ENCODE data around the gene CD2.
A peak's percentile ranks its signal among the peaks of the same experiment; 100 is the strongest.

The CD2 gene

DNA sequence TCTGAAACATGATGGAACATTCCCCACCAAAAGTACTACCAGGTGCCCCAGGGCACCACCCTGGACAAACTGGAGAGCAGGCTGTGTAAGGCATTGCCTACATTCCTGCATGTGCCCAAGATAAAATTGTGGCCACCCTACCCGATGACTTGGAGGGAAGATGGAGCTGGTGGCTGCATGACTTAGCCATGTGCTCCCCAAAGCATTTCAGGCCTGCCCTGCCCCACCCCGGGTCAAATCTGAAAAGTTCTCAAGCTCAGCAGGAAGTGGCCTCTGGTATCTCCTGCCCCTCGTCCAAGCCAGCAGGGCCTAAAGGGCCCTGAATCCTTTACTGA, 8.5 kb downstream of the CD2 start:
- H3K27ac ChIP-seq, result no peak overlapping the region
- TF ChIP-seq ZFX (IDR thresholded peaks at IDR 0.05; ENCODE audit: borderline replicate concordance), result no peak
- TF ChIP-seq, protein P1, sequence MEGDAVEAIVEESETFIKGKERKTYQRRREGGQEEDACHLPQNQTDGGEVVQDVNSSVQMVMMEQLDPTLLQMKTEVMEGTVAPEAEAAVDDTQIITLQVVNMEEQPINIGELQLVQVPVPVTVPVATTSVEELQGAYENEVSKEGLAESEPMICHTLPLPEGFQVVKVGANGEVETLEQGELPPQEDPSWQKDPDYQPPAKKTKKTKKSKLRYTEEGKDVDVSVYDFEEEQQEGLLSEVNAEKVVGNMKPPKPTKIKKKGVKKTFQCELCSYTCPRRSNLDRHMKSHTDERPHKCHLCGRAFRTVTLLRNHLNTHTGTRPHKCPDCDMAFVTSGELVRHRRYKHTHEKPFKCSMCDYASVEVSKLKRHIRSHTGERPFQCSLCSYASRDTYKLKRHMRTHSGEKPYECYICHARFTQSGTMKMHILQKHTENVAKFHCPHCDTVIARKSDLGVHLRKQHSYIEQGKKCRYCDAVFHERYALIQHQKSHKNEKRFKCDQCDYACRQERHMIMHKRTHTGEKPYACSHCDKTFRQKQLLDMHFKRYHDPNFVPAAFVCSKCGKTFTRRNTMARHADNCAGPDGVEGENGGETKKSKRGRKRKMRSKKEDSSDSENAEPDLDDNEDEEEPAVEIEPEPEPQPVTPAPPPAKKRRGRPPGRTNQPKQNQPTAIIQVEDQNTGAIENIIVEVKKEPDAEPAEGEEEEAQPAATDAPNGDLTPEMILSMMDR (IDR thresholded peaks at IDR 0.05), result no peak

- TF ChIP-seq ZFX (IDR thresholded peaks at IDR 0.05; ENCODE audit: borderline replicate concordance), result no peak
- TF ChIP-seq, protein P1 (IDR thresholded peaks at IDR 0.05), result no peak
- no peak overlapping the region for H3K27ac ChIP-seq
Measured at GRCh38 chr1:116763116-116763786, 9.0 kb downstream of the CD2 start.

DNA sequence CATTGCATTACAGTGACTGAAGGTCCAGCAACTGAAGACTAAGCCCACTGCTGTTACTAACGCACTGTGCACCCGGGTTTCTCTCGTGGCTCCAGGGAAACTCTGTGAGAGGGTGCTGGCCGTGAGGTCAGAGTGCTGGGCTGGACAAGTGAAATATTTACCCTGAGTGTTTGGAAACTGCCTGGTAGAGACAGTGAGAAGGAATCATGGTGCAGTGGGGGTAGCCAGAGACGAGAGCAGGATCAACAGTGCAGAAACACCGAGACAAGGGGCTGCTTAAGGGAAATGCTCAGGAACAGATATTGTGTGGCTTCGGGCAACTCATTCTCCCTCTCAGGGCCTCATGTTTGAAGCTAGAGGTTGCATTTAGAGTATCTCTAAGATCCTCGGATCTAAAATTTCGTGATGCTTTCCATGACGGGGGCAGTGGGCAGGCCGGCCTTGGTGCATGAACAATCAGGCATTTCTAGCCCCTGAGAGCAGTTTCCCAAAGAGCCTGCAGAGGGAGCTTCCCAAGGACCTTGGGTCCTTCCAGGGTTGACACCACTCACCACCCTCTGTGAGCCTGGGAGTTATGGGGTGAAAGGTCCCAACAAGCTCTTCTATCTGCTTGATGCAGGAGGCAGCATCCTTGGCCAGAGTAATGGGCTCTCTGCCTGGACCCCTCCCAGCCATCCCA, 9.7 kb downstream of the CD2 start:
- TF ChIP-seq, protein P1 (IDR thresholded peaks at IDR 0.05), result peak; percentile 59
- TF ChIP-seq ZFX (IDR thresholded peaks at IDR 0.05; ENCODE audit: borderline replicate concordance), result no peak
- H3K27ac ChIP-seq, result no peak overlapping the region

DNA sequence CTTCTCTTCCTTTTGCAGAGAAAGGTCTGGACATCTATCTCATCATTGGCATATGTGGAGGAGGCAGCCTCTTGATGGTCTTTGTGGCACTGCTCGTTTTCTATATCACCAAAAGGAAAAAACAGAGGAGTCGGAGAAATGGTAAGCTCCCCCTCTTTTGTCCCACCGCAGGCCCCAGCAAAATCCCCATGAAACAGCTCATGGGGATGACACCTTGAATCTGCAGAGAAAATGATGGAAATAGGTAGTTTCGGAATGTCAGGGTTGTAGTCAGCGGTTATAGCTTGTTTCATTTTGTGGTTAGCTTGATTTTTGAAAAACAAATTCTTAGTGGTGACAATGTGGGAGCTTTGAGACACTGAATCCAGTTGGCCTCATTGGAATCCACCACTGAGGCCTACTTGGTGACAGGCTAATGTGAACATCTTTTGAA, 10.3 kb downstream of the CD2 start:
- no peak overlapping the region for H3K27ac ChIP-seq

GRCh38 chr1:116764906-116765862, 11.0 kb downstream of the CD2 start:
- no peak overlapping the region for H3K27ac ChIP-seq
- no peak for TF ChIP-seq ZFX (IDR thresholded peaks at IDR 0.05; ENCODE audit: borderline replicate concordance)

More for the DNA sequence above, 10.3 kb downstream of the CD2 start:
- TF ChIP-seq, protein P1 (IDR thresholded peaks at IDR 0.05), result peak; percentile 17
- TF ChIP-seq ZFX (IDR thresholded peaks at IDR 0.05; ENCODE audit: borderline replicate concordance), result no peak

GRCh38 chr1:116765962-116766361, 11.7 kb downstream of the CD2 start:
- TF ChIP-seq ZFX (IDR thresholded peaks at IDR 0.05; ENCODE audit: borderline replicate concordance), result no peak
- TF ChIP-seq, protein P1 (IDR thresholded peaks at IDR 0.05), result no peak

GRCh38 chr1:116766616-116767469, 12.6 kb downstream of the CD2 start:
- H3K27ac ChIP-seq, result no peak overlapping the region
- TF ChIP-seq, protein P1 (IDR thresholded peaks at IDR 0.05), result no peak
- no peak for TF ChIP-seq ZFX (IDR thresholded peaks at IDR 0.05; ENCODE audit: borderline replicate concordance)

More at GRCh38 chr1:116765962-116766361, 11.7 kb downstream of the CD2 start:
- no peak overlapping the region for H3K27ac ChIP-seq
